HPDE6-E6E7 (cell line): ENCODE results near the gene EIF2S3B.

Source experiments
- DNase-seq: peaks from one replicate; pipeline ENCODE4 v3.0.0; 2011; ENCODE audit warnings: missing footprints; ENCODE audit errors: extremely low spot score

The EIF2S3B gene

DNA sequence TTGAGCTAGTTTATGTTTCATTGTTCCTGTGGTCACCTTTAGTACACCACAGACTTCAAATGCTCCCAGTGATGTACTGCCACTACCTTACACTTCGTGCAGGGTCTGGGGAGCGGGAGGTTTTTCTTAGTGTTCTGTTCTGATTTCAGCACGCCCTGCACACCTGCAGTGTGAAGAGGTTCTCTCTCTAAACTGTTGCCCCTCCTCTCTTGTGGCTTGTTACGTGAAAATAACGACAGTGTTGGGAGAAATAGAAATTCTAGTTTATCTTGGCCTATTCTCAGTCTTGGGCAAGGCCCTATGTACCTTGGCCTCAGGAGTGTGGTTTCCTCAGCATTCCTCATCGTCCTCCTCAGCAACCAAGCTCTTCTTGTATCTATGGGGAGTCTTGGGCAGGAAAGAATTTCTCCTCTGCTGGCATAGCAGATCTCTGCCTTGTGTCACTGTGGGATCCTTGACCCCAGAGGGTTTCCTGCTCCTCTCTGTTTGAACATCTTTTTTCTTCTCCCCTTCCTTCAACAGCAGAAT, 48.6 kb downstream of the EIF2S3B start:
- no peak for DNase-seq

- no peak for DNase-seq
Observed at GRCh38 chr12:10554756-10555481, 49.2 kb downstream of the EIF2S3B start.

DNA sequence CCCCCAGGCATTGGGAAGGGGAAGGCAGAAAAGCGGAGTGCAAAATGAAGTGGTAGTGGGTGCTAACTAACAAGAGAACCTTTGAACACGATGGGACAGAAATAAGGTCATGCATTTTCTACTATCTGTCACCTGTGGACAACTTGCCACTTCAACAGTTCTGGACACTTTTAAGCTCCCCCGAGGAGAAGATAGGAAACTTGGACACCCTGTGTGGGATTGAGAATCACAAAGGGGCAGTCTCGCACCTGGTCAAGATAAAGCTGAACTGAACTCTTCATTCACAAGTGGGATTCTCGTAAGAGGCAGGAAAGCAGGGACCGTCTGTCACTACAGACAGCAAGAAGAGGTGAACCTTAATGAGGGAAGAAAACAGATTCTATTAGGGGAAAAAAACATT, 51.6 kb downstream of the EIF2S3B start:
- no peak for DNase-seq

- no peak for DNase-seq
Observed at GRCh38 chr12:10557766-10558165, 52.1 kb downstream of the EIF2S3B start.
